ENCODE results near the gene RNF169.

Gene RNF169, protein sequence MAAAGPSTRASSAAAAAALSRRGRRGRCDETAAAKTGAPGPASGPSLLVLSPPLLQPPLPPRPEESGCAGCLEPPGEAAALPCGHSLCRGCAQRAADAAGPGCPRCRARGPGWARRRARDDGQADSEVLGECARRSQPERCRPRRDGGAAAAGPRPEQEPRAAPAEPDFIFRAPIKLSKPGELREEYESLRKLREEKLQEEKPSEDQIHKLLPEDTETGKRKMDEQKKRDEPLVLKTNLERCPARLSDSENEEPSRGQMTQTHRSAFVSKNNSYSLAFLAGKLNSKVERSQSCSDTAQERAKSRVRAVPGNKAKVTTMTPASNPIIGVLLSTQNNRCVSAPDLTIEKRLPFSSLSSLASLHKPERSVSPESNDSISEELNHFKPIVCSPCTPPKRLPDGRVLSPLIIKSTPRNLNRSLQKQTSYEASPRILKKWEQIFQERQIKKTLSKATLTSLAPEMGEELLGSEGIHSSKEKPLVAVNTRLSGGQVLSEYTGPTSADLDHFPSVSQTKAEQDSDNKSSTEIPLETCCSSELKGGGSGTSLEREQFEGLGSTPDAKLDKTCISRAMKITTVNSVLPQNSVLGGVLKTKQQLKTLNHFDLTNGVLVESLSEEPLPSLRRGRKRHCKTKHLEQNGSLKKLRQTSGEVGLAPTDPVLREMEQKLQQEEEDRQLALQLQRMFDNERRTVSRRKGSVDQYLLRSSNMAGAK

DNA sequence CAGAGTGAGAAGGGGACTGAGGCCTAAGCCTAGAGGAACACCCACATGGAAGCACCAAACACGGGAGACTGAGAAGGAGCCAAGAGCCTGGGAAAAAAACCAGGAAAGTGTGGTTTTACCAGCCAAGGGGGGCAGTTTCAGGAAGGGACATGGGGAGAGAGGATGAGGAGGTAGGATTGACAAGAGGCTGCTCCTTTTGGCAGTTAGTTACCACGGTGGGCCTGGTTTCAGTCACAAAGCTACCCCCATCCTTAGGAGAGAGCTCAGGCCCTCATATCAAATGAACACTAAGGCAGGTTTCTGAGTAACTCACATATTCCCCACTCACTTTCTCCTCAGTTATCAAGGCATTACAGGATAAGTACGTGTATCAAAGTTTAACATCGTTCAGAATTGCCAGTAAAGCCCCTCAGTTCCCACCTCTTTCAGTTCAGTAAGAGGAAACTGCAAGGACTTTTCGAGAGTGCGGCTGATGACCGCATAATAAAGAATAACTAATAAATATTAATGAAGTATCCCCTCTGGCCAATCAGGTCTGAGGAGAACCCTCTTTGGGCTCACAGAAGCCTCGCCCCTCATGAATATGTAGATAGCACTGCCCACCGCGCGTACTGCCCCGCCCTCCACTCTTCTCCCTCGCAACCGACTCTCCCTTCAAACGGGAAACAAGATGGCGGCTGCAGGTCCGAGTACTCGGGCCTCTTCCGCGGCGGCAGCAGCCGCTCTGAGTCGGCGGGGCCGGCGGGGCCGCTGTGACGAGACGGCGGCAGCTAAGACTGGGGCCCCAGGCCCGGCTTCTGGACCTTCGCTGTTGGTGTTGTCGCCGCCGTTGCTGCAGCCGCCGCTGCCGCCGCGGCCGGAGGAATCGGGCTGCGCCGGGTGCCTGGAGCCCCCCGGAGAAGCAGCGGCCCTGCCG lies at the start of gene RNF169:
Gene RNF169 (plus strand): TSS at position 639 of the 916 bp plus-strand sequence. CDS start 32 bp downstream, at position 671.
- DNase-seq (ENCODE audit: low read depth) = peak; percentile 95
- TF ChIP-seq, protein P1, sequence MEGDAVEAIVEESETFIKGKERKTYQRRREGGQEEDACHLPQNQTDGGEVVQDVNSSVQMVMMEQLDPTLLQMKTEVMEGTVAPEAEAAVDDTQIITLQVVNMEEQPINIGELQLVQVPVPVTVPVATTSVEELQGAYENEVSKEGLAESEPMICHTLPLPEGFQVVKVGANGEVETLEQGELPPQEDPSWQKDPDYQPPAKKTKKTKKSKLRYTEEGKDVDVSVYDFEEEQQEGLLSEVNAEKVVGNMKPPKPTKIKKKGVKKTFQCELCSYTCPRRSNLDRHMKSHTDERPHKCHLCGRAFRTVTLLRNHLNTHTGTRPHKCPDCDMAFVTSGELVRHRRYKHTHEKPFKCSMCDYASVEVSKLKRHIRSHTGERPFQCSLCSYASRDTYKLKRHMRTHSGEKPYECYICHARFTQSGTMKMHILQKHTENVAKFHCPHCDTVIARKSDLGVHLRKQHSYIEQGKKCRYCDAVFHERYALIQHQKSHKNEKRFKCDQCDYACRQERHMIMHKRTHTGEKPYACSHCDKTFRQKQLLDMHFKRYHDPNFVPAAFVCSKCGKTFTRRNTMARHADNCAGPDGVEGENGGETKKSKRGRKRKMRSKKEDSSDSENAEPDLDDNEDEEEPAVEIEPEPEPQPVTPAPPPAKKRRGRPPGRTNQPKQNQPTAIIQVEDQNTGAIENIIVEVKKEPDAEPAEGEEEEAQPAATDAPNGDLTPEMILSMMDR (conservative IDR thresholded peaks at IDR 0.05; ENCODE audit: low read length) = no peak
- peak within 1 kb of the TSS; percentile 84 for H3K4me3 ChIP-seq (ENCODE audit: low read length)

DNA sequence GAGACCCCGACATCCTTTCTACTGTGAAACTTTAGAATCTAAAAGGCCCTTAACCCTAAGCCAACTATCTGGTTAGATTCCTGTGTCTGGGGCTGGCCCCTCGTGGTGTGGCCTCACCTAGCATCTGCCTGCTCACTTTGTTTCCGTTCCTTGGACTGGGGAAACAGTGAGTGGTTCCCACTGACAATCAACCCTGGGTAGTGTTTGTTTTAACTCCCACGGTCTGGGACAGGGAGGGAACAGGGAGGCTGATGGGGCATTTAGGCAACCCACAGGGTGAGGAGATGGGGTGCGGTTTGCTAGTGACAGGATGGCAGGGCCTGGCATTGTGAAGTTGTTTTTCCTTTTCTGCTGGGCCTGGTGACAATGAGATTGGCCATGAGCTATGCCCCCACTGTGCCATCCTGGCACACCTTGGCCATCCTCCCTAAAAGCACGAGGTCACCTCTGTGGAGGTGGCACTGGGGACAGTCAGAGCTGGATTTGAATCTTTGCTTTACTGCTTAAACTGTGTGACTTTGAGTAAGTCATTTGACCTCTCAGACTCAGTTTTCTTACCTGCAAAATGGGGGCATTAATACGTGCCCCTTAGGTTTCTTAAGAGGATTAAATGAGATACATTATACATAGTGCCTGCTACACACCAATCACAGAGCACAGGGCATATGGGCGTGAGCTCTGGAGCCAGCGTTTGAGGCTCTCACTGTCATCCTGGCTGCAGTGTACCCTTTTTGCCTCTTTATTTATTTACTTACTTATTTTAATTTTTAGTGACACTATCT lies 48.8 kb upstream of the RNF169 start:
- no peak overlapping the region for H3K4me3 ChIP-seq (ENCODE audit: low read length)
- TF ChIP-seq, protein P1 (conservative IDR thresholded peaks at IDR 0.05; ENCODE audit: low read length) = no peak
- DNase-seq (ENCODE audit: low read depth) = no peak

DNA sequence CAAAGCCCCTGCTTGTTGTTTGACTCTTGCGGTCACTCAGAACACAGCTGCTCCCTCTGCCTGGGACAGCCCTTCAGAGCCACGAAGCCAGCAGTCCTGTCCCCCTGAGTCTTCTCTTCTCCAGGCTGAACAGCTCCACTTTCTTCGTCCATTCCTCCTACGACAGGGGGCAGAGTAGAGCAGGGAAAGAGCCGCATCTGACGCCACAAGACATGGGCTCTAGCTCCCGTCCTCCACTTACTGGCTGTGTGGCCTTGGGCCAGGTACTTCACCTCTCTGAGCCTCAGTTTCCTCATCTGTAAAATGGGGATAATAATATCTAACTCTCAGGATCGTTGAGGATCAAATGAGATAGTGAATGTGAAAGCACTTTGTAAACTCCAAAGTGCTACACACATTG lies 47.3 kb upstream of the RNF169 start:
- TF ChIP-seq, protein P1 (conservative IDR thresholded peaks at IDR 0.05; ENCODE audit: low read length) = peak; percentile 32
- H3K4me3 ChIP-seq (ENCODE audit: low read length) = no peak overlapping the region
- no peak for DNase-seq (ENCODE audit: low read depth)

DNA sequence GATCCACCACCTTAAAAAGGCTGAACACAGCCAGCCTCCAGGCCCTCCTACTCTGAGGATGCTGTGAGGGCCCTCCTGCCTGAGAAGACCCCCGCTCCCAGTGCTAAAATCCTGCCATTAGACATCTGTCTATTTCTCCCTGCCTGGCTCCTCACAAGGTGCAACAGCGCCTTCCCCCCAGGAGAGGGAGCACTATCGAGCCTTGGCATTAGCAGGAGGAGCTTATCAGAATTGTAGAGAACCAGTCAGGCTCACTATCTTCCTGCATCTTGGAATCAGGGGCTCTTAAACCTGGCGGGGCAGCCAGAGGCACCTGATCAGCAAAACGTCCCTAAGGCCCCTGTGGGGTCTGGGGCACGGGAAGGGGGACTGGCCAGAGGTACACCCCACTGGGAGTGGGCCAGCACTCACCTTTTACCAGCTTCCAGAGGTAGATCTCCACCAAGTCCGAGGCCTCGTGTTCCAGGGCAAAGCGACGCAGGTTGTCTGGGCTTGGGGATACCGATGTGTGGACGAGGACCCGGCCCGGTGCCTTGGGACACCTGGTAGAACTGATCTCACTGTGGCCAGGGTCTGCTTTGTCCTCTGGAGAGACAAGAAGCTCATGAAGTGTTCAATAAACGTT lies 46.2 kb upstream of the RNF169 start:
- peak; percentile 68 for DNase-seq (ENCODE audit: low read depth)
- H3K4me3 ChIP-seq (ENCODE audit: low read length) = no peak overlapping the region
- TF ChIP-seq, protein P1 (conservative IDR thresholded peaks at IDR 0.05; ENCODE audit: low read length) = peak; percentile 96

DNA sequence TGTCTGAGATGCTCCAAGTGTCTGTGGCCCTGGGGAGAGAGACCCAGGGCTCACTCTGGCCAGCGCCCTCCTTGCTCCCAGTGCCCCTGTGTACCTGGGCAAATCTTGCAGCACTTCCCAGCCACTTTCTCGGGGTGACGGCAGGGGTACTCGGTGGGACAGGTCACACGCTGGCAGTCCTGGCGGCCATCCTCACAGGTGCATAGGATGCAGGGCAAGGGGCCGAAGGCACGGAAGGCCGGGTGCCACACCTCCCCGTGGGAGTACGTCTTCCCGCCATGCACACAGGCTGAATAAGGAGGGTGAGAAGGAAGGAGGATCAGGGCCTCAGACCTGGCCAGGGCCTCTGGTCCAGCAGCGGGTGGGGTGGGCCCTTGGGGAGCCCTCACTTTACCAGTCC lies 45.4 kb upstream of the RNF169 start:
- DNase-seq (ENCODE audit: low read depth) = no peak
- no peak overlapping the region for H3K4me3 ChIP-seq (ENCODE audit: low read length)
- TF ChIP-seq, protein P1 (conservative IDR thresholded peaks at IDR 0.05; ENCODE audit: low read length) = no peak

DNA sequence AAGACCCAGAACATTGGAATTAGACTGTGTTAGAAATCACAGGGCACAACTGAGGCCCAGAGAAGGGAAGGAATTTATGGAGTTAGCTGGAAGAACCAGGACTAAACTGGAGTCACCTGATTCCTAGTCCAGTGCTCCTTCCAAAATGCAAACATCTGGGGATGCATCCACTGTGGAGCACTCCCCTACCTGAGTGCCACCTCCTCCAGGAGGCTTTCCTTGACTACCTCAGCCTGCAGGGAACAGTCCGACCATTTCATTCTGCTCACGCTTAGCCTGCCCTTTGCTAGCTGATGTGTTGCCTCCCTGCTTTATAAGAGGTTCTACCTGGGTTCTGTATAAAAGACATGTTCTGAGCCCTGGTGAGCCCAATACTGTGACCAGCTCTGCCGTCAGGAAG lies 41.5 kb upstream of the RNF169 start:
- H3K4me3 ChIP-seq (ENCODE audit: low read length) = no peak overlapping the region
- TF ChIP-seq, protein P1 (conservative IDR thresholded peaks at IDR 0.05; ENCODE audit: low read length) = no peak
- no peak for DNase-seq (ENCODE audit: low read depth)

Data from AG10803 (cell line).